ENCODE results near the gene GPR63. TPM values are rescaled to one million over a fixed set of nuclear protein-coding genes. Genes with fewer than 3 reads are reported as not detected.

Gene GPR63
- total and polyA plus RNA-seq, 2 of the 4 experiments (the other 2 are of a cell fraction): 0.36 to 0.44 TPM

- H4K20me1 ChIP-seq (ENCODE audit: insufficient read depth, low read length): no peaks in the 10 kb centered on the region
- H3K79me1 ChIP-seq (ENCODE audit: low read depth in 1 of 2, low read length in 2 of 2): no peaks in the 10 kb centered on the region
- BruUV-seq (replicated peaks): no TSS peak
- H3K4me1 ChIP-seq (ENCODE audit: control insufficient read depth, insufficient read depth, low read length): peaks cover 3% of the 10 kb centered on the region; the same call in 1 of the 2 replicates
- H3K36me3 ChIP-seq (ENCODE audit: control insufficient read depth, insufficient read depth, low read length): no peaks in the 10 kb centered on the region
- H4K5ac ChIP-seq (ENCODE audit: low read depth, low read length): no peak overlapping the region
- no peak overlapping the region for H2AFZ ChIP-seq (replicated peaks; ENCODE audit: low read length, poor library complexity)
- H3K9me3 ChIP-seq (ENCODE audit: control insufficient read depth, insufficient read depth, low read length): no peaks in the 10 kb centered on the region
- no peak overlapping the region for H2BK120ac ChIP-seq (ENCODE audit: low read depth, low read length)
- H3K4me3 ChIP-seq (ENCODE audit: insufficient read depth, low read depth, low read length): no peak overlapping the region
- intact Hi-C loops (cut with micrococcal nuclease): no loop called here
- H3K23ac ChIP-seq (ENCODE audit: low read depth, low read length): no peak overlapping the region
- H2BK20ac ChIP-seq (ENCODE audit: low read depth, low read length): no peak overlapping the region
- no peak overlapping the region for H2BK5ac ChIP-seq (ENCODE audit: low read depth, low read length, poor library complexity, severe bottlenecking)
- H2AK5ac ChIP-seq (ENCODE audit: low read depth, low read length): no peak overlapping the region
- ATAC-seq (ENCODE audit: low read depth) (peak; percentile 72), DNase-seq (peak; percentile 13)
- no peak overlapping the region for H3K14ac ChIP-seq (replicated peaks; ENCODE audit: low read depth, low read length)
- H2BK15ac ChIP-seq (ENCODE audit: low read depth, low read length): no peak overlapping the region
- H3K4ac ChIP-seq (ENCODE audit: low read depth, low read length): no peak overlapping the region
- H4K91ac ChIP-seq (ENCODE audit: insufficient read depth, low read depth, low read length): no peak overlapping the region
- H3K9me1 ChIP-seq (ENCODE audit: insufficient read depth, low read length): no peaks in the 10 kb centered on the region
- H3K27ac ChIP-seq (ENCODE audit: insufficient read depth, low read length): no peak overlapping the region
- no peak overlapping the region for H3K18ac ChIP-seq (ENCODE audit: low read depth, low read length)
- H2AK9ac ChIP-seq (replicated peaks; ENCODE audit: low read depth, low read length, poor library complexity): no peak overlapping the region
- H3K9ac ChIP-seq (ENCODE audit: low read depth, low read length): no peak overlapping the region
- in situ Hi-C loops (cut with MboI; ENCODE audit: low sequenced_read_pairs): no loop called here
- ChIA-PET CTCF (no interaction called here), POLR2A (ENCODE audit: unreplicated experiment) (no interaction called here)
- no peak overlapping the region for H4K8ac ChIP-seq (ENCODE audit: low read depth in 2 of 2, low read length in 2 of 2)
- H3K56ac ChIP-seq (ENCODE audit: extremely low read depth, insufficient read depth, low read length): no peak overlapping the region
- H3K27me3 ChIP-seq (ENCODE audit: control insufficient read depth, insufficient read depth, low read length): peaks cover 18% of the 10 kb centered on the region
- no peak overlapping the region; the same call in 1 of the 2 replicates for H3K4me2 ChIP-seq (ENCODE audit: low read depth, low read length)
- no peak for TF ChIP-seq BHLHE40 (IDR thresholded peaks at IDR 0.05; ENCODE audit: low read depth, low read length)
- no peak for TF ChIP-seq SMC3 (IDR thresholded peaks at IDR 0.05; ENCODE audit: low read depth, low read length)
- TF ChIP-seq MAFK (IDR thresholded peaks at IDR 0.05; ENCODE audit: low read depth, low read length): no peak
- TF ChIP-seq, protein P1, sequence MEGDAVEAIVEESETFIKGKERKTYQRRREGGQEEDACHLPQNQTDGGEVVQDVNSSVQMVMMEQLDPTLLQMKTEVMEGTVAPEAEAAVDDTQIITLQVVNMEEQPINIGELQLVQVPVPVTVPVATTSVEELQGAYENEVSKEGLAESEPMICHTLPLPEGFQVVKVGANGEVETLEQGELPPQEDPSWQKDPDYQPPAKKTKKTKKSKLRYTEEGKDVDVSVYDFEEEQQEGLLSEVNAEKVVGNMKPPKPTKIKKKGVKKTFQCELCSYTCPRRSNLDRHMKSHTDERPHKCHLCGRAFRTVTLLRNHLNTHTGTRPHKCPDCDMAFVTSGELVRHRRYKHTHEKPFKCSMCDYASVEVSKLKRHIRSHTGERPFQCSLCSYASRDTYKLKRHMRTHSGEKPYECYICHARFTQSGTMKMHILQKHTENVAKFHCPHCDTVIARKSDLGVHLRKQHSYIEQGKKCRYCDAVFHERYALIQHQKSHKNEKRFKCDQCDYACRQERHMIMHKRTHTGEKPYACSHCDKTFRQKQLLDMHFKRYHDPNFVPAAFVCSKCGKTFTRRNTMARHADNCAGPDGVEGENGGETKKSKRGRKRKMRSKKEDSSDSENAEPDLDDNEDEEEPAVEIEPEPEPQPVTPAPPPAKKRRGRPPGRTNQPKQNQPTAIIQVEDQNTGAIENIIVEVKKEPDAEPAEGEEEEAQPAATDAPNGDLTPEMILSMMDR (conservative IDR thresholded peaks at IDR 0.05; ENCODE audit: low read depth, low read length): no peak
- TF ChIP-seq NFE2L2 (IDR thresholded peaks at IDR 0.05; ENCODE audit: low read depth, low read length): no peak
- TF ChIP-seq CEBPB (IDR thresholded peaks at IDR 0.05; ENCODE audit: low read depth, low read length): no peak
- TF ChIP-seq MXI1 (IDR thresholded peaks at IDR 0.05; ENCODE audit: borderline replicate concordance, low read depth, low read length): no peak
- TF ChIP-seq, protein P2, sequence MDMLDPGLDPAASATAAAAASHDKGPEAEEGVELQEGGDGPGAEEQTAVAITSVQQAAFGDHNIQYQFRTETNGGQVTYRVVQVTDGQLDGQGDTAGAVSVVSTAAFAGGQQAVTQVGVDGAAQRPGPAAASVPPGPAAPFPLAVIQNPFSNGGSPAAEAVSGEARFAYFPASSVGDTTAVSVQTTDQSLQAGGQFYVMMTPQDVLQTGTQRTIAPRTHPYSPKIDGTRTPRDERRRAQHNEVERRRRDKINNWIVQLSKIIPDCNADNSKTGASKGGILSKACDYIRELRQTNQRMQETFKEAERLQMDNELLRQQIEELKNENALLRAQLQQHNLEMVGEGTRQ (IDR thresholded peaks at IDR 0.05; ENCODE audit: low read depth, low read length): no peak
- TF ChIP-seq FOS (IDR thresholded peaks at IDR 0.05; ENCODE audit: low read depth, low read length): no peak
- TF ChIP-seq, protein P3, sequence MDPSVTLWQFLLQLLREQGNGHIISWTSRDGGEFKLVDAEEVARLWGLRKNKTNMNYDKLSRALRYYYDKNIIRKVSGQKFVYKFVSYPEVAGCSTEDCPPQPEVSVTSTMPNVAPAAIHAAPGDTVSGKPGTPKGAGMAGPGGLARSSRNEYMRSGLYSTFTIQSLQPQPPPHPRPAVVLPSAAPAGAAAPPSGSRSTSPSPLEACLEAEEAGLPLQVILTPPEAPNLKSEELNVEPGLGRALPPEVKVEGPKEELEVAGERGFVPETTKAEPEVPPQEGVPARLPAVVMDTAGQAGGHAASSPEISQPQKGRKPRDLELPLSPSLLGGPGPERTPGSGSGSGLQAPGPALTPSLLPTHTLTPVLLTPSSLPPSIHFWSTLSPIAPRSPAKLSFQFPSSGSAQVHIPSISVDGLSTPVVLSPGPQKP (IDR thresholded peaks at IDR 0.05; ENCODE audit: borderline replicate concordance, low read depth, low read length): no peak
- TF ChIP-seq RAD21 (IDR thresholded peaks at IDR 0.05; ENCODE audit: low read length): no peak
- no peak for TF ChIP-seq RCOR1 (IDR thresholded peaks at IDR 0.05; ENCODE audit: insufficient replicate concordance, low read length)
- no peak for TF ChIP-seq RFX5 (IDR thresholded peaks at IDR 0.05; ENCODE audit: low read depth, low read length)
- no peak for TF ChIP-seq CHD1 (IDR thresholded peaks at IDR 0.05; ENCODE audit: low read depth, low read length)
- no peak for TF ChIP-seq MAZ (IDR thresholded peaks at IDR 0.05; ENCODE audit: borderline replicate concordance, low read depth, low read length)
- dilution Hi-C loops (cut with HindIII; ENCODE audit: low sequenced_read_pairs, unreplicated experiment): no loop called here
Observed at GRCh38 chr6:96878143-96878542, 40.9 kb upstream of the GPR63 start.
